NCI-H2029 treated with DMSO at 0.1 percent for 48 hours (cell line): Measurements from ENCODE around the gene EXOC3L2.

Experiments used
- DNase-seq: peaks from one replicate; lab custom pipeline; 2025; lab: John Stamatoyannopoulos, UW

EXOC3L2 gene

DNA sequence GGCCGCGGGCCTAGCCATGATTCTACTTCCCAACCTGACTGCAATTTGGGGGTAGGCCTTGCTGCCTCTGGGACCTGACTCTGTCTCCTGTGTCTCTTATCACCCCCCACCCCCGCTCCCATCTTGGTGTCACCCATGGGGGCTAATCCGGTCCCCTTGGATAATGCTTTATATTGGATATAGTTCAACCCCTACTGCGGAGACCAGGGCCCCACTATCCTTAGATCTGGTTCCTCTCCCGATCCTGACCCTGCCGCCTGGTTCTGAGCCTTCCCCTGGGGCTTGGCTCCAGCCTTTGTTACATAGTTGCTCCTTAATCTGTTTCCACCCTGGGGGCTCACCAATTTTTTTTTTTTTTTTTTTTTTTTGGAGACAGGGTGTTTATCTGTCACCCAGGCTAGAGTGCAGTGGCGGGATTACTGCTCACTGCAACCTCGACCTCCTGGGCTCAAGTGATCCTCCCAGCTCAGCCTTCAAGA lies 65.3 kb downstream of the EXOC3L2 start:
- no peak for DNase-seq

DNA sequence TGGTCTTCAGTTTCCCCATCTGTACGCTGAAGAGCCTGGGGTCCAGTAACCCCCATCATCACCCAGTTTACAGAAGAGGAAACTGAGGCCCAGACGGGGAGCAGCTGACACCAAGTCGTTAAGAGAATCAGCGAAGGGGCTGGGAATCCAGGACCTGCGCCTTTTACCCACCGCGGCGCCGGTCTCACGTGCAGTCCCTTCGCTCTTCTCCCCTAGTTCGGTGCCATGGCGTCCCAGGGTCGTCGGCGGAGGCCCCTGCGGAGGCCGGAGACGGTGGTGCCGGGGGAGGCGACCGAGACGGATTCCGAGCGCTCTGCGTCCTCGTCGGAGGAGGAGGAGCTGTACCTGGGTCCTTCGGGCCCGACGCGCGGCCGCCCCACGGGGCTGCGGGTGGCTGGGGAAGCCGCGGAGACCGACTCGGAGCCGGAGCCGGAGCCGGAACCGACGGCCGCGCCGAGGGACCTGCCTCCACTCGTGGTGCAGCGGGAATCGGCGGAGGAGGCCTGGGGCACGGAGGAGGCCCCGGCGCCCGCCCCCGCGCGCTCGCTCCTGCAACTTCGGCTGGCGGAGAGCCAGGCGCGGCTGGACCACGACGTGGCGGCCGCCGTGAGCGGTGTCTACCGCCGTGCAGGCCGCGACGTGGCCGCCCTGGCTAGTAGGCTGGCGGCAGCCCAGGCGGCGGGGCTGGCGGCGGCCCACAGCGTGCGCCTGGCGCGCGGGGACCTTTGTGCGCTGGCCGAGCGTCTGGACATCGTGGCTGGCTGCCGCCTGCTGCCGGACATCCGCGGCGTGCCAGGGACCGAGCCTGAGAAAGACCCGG lies 65.9 kb downstream of the EXOC3L2 start:
- DNase-seq = no peak

DNA sequence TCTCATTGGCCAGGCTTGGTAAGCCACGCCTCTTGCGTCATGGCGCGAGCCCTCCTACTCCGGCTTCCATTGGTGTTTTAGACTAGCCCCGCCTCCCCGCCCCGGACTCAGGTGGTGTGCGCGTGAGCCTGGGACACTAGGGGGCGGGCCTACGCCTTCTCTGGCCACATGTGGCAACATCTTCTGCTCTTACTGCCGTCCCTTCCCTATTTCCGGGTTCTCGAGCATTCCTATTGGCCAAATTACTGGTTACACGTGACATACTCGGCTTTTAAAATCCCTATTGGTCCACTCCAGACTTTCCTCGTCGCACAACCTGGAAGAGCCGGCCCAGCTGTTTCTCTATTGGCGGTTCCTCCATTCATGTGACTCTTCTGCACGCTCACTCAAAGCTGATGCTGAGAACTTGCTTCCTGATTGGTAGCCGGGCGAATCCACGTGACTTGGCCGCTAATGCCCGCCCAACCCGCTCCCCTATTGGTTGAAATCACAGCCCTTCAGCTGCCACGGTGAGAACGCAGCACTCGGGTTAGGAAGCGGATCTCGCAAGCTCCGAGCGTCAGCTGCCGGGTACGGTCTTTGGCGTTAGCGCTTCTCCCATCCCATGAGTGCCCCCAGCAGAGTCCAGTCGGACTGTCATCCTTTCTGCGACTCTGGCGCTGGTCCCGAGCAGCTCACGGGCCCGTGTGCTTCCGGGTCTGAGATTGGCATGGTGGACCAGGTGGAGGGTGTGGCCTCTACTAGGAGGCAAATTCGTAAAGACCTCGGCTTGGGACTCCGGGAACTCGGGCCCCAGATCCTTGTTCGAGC lies 66.7 kb downstream of the EXOC3L2 start, which contains the start of gene BLOC1S3:
TSS of gene BLOC1S3 (plus strand) at position 523 of the 810 bp plus-strand sequence. CDS start 513 bp downstream, outside the sequence.
- peak; percentile 99 for DNase-seq

DNA sequence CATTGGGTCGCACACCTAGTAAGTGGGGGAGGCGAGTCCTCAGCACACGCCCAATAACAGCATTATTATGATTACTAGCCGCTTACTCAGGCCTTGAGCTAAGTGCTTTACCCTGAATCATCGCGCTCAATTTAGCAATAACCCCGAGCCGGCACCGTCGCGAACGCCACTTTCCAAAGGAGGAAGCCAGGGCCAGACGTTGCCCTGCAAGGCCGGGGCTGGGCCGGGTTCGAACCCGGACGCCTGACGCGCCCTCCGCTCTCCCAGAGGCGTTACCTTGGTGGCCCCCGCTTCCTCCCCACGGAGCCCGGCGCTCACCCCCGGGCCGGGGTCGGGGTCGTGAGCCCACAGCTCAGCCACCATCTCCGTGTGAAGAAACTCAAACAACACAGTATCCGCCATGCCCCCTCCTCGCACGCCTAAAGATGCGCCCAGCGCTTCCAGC lies 67.4 kb downstream of the EXOC3L2 start, which contains the start of gene TRAPPC6A:
TSS of gene TRAPPC6A (minus strand) at position 421 of the 445 bp plus-strand sequence. CDS start at position 402, 19 bp downstream.
- no peak for DNase-seq

DNA sequence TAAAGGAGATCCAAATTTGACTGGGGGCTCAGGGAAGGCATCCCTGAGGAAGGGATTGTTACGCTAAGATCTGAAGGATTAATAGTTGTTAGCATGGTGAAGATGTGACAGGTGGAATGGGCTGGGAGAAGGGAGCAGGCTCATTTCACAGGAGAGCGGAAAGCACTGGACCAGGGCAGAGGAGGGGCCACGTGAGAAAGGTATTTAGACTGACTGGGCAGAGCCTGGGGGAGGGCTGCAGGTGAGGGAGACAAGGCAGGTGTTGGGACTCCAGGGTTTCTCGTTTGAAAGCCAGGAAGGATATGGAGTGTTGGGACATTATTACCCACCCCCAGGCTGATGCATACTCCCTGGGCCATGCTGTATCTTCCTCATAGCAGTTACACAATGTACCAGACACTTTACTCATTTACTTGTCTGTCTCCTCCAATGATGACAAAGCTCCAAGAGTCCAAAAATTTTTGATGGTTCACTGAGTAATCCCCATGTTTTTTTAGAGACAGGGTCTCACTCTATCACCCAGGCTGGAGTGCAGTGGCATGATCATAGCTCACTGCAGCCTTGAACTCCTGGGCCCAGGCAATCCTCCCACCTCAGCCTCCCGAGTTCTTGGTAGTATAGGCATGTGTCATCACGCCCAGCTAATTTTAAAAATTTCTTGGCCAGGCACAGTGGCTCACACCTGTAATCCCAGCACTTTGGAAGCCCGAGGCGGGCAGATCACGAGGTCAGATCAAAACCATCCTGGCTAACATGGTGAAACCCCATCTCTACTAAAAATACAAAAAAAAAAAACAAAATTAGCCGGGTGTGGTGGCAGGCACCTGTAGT lies 69.5 kb downstream of the EXOC3L2 start:
- no peak for DNase-seq

DNA sequence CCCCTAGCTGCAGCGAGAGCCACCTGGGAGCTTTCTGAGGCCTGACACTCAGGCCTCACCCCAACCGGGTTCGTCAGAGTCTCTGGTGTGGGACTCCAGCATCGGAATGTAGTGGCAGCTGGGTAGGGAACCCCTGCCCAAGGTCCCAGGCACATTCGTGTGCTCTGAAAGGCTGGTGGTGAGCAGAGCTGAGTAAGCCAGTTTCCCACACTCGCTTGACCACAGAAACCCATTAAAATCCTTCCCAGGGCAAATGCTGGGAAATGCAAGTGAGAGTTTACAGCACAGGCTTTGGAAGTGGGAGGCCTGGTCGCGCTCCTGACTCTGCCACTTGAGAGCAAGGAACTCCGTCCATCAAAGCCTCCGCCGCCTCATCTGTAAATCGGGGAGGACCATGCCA lies 71.4 kb downstream of the EXOC3L2 start:
- no peak for DNase-seq

DNA sequence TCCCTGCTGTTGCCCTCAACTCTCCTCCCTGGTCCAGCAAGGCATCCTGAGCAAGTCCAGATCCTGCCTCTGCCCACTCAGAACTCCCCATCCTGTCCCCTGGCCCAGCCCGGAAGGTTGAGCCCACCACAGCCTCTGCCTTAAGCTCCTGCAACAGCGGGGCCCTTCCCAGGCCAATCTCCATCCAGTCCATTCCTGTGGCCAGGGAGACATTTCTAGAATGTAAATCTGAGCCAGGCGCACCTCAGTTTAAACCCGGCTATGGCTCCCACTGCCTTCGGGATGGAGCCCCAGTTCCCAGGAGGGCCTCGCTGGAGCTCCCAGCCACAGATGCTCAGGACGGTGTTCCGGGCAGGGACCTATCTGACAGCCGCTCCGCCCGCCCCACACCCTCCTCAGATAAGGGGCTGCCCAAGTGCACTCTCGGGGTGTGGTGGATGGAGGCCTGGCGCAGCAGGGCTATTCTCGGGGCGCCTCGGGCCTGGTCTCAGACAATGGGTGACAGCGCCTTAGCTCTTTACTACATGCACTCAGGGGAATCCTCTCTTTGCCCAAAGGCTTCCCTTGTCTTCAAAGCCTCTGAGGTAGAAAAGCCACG lies 72.5 kb downstream of the EXOC3L2 start:
- DNase-seq = no peak

DNA sequence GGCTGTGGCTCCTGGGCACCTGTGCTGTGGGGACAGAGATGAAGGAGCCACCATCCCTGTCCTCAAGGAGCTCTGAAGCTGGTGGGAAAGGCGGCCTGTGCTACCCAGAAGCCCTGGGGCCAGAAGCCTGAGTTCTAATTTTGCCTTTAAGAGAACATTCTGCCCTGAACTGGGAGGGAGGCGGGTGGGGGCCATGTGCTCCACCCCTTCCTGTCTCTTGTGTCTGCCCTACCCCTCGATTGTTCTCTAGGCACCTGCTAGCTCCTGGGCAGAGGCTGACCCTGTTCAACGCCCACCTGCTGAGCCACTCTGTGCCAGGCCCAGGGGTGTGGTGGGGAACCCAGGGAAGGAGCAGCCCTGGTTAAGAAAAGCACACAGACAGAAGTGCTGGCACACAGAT lies 73.0 kb downstream of the EXOC3L2 start:
- no peak for DNase-seq

DNA sequence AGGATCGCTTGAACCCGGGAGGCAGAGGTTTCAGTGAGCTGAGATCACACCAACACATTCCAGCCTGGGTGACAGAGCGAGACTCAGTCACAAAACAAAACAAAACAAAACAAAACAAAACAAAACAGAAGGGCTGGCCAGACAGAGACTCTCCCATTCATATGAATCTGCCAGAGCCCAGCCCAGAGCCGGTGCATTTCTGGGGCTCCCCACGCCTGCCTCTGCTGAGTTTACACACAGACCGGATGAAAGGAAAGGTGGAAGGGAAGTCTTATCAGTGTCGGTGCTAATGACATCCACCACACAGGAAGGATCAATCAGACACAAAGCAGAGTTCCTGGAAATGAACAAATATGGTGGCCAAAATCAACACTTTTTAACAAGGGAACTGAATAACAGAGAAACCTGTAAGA lies 74.0 kb downstream of the EXOC3L2 start:
- no peak for DNase-seq

DNA sequence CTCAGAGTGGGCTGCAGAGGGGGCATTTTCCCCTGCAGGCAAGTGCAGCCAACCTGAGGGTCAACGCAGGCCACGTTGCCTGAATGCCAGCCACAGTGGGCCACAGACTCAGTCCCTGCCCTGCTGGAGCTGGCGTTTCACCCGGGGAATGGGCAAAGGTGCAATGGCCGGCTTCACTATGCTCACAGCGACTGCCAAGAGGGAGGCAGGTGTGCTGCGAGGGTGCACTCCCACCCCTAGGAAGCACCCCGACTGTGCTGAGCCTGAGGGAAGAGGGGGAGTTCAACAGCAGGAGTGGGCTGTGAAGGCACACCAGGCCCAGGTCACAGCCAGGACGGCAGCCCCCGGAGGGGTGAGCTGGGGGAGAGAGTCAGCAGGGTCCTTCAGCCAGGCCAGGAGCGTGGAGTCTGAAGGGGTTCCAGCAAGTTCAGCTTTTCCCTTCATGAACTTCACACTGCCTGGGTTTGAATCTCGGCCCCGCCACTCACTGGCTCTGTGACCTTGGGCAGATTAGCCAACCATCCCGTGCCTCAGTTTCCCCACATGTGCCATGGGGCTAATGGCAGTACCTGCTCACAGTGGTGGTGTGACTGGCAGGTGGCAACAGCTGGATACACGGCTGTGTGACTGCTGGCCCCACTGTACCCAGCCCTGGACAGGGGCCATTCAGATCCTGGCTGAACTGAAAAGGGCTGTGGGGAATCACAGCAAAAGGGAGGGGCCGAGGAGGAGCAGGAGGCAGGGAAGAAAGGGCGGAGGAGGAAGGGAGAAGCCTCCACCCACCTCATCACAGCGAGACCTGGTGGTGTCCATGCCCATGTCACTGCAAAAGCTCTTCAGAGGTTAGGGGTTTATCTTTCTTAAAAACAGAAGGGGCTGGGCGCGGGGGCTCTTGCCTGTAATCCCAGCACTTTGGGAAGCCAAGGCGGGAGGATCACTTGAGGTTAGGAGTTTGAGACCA lies 74.8 kb downstream of the EXOC3L2 start:
- DNase-seq = no peak

DNA sequence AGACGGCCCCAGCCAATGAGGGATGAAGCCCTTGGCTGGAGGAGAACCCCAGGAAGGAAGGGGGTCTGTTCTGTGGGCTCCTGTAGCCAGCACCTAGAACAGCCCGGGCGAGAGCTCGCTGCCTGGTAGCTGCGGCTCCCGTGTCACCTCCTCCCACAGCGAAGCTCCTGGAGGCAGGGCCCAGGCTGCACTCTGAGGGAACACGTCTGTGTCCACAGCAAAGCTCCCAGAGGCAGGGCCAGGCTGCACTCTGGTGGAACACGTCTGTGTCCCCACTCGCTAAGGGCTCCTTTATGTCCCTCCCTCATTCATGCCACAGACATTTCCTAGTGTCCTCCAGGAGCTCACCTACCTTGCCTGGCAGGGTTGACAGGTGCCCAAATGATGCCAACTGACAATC lies 75.6 kb downstream of the EXOC3L2 start:
- no peak for DNase-seq

DNA sequence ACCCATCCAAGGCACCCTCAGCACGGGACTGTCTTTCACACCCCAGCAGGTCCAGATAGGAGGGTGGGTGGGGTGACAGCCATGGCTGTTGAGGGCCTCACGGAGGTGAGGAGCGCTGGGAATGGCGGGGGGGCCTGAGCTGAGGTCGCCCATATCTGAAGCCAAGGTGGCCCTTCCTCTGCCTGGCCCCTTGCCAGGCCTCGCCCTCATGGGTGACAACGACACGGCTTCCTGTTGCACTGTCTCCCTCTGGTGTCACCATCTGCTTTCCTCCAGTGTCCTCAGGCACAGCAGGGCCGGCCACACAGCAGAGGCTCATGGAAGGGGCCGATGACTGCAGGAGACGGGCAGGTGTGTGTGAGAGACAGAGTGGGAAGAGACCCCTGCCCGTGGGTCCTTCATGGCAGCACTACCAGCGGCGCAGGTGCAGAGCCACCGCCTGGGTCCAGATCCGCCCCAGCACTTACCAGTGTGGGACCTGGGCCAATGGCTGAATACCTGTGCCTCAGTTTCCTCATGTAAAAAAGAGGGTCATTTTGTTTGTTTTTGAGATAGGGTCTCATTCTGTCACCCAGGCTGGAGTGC lies 76.3 kb downstream of the EXOC3L2 start:
- DNase-seq = peak; percentile 3

DNA sequence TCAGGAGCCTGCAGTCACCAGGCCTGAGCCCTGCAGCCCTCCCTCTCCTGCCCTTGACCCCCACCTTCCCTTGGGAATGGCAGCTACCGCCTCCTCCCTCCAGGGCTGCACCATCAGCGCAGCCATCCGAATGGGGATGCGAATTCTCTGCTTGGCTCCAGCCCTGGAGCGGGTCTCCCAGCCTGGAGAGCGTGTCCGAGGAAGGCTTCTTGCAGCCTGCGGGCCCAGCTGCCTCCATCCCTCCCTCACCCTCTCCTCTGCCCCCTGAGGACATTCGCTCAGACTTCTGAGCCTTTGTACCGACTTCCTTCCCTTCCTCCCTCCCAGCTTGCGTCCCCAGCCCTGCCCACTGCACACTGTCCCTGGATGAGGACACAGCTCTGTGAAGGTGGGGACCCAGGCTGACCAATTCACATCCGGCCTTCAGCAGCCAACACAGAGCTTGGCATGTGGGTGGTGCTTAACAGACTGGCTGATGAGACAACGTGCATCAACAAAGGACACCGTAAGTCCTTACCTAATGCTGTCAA lies 78.4 kb downstream of the EXOC3L2 start:
- no peak for DNase-seq

DNA sequence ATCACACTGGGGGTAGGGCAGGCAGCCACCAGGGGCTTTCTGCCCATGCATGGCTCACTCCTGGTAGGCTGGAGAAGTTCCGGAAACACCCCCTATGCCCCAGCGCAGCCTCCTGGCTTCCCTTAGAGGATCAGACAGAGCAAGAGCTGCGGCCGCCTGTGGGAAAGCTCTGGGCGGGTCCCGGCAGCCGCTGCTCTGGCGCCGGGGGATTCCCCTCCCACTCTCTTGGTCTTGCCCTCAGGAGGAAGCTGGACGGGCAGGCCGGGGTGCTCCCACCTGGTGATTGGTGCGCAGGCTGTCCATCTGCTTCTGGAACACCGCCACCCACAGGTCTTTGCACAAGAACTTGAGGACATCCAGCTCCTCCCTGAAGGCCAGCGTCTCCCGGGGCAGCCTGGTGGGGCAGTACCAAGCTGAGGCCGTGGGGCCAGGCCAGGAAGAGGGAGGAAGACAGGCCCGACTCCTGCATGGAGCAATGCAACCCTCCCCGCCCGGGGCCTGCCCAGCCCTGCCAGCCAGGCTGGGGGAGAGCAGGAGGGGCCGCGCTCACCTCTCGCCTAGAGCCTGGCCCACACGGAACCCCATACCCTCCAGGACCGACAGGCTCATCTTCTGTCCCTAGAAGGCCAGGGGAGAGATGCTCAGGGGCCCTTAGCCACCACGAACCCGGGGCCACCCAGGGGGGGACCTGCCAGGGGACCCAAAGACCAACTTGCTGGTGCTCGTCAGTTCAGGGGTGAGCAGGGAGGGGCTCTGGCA lies 80.5 kb downstream of the EXOC3L2 start:
- no peak for DNase-seq

DNA sequence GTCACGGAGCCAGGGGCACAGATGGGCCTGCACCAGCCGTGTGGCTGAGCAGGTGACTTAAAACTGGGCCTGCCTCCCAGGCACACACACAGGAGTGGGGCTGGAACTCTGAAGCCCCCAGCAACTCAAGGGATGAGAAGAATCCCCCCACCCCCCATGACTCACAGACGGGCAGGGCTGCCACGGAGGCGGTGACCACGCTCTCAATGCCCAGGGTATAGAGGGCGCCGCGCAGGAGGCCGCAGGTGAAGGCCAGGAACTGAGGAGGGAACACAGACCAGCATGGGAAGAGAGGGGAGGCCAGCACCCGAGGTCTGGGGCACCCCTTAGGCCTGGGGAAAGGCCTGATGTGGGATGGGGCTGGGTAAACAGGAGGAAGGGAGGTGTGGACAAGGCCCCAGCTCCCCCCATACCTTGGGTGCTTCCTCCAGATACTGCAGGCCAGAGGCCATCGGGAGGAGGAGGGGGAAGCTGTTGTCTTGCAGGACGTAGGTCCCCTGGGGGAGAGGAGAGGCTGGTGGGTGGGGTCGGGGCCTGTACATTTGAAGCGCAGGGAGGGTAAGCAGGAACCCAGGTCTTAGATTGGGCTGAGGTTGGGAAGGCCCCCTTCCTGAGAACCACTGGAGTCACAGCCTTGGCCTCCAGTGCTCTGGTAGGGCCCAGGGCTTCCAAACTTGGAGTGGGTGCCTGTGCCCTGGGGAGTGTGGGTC lies 81.3 kb downstream of the EXOC3L2 start:
- no peak for DNase-seq

DNA sequence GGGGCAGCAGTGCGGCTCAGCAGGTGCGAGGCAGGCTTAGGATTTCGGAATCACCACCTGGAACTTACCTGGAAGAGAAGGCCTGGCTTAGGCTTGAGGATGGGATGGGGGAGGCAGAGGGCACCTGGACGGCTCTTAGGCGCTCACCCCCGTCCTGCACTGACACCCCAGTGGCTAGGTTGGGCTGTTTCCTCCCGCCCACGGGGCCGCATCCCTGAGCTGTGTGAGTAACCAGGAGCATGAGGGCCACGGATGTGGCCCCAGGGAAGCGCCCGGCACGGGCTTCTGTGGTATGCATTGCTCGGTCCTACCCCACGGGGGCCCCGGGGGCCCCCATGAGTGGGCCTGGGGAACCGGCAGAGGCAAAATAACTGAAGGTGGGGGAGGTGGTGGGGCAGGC lies 82.1 kb downstream of the EXOC3L2 start:
- no peak for DNase-seq

DNA sequence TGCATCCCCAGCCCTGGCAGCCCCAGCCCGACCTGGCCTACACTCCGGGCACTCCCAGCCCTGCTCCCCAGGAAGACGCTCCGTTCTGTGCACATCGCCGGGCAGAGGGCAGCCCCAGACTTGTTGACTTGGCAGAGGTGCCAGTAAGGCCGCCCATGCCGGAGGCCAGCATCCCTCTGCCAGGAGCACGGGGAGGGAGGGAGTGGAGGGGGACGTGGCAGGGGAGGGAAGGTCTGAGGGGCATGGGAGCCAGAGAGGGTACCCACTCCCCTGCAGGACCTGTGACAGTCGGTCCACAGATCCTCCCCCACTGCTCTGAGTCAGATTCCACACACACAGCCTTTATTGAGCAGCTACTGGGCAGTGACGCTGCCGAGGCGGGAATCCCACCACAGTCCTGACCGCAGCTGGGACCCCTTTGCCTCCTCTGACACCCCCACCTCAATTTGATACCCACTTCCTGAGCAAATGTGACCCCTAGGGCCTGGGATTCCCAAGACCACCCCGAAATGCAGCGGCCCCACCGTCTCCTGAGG lies 82.5 kb downstream of the EXOC3L2 start:
- peak; percentile 14 for DNase-seq
